ENCODE measurements around the gene PTPN18. TPM values are rescaled to one million over a fixed set of nuclear protein-coding genes. Genes with fewer than 3 reads are reported as not detected.
"Not testable (repeated sequence)": the region's sequence is repeated elsewhere in the genome, so short reads cannot be mapped to it uniquely, and the experiment has no call there.

The PTPN18 gene
- total and polyA plus RNA-seq, 2 of the 4 experiments (the other 2 are of a cell fraction) = 9.7 to 15.5 TPM

DNA sequence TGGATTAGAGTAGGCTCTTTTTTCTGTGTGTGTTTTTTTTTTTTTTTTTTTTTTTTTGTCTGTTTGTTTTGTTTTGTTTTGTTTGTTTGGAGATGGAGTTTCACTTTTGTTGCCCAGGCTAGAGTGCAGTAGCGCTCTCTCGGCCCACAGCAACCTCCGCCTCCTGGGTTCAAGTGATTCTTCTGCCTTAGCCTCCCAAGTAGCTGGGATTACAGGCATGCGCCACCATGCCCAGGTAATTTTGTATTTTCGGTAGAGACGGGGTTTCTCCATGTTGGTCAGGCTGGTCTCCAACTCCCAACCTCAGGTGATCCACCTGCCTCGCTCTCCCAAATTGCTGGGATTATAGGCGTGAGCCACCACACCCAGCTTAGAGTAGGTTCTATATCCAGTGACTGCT lies 22.6 kb upstream of the PTPN18 start:
- H3K27ac ChIP-seq (ENCODE audit: insufficient read depth, low read length); H2AFZ ChIP-seq (replicated peaks; ENCODE audit: low read length, poor library complexity); H3K36me3 ChIP-seq (ENCODE audit: control insufficient read depth, insufficient read depth, low read length); H2BK15ac ChIP-seq (ENCODE audit: low read depth, low read length); H3K23ac ChIP-seq (ENCODE audit: low read depth, low read length); ATAC-seq (ENCODE audit: low read depth); H4K91ac ChIP-seq (ENCODE audit: insufficient read depth, low read depth, low read length); H2BK20ac ChIP-seq (ENCODE audit: low read depth, low read length); dilution Hi-C loops (cut with HindIII; ENCODE audit: low sequenced_read_pairs, unreplicated experiment); H3K27me3 ChIP-seq (ENCODE audit: control insufficient read depth, insufficient read depth, low read length); H4K20me1 ChIP-seq (ENCODE audit: insufficient read depth, low read length); H3K9me3 ChIP-seq (ENCODE audit: control insufficient read depth, insufficient read depth, low read length); H2BK5ac ChIP-seq (ENCODE audit: low read depth, low read length, poor library complexity, severe bottlenecking); BruUV-seq (replicated peaks); H3K4me2 ChIP-seq (ENCODE audit: low read depth, low read length); H4K8ac ChIP-seq (ENCODE audit: low read depth in 2 of 2, low read length in 2 of 2); H3K4me1 ChIP-seq (ENCODE audit: control insufficient read depth, insufficient read depth, low read length); H3K14ac ChIP-seq (replicated peaks; ENCODE audit: low read depth, low read length); H3K56ac ChIP-seq (ENCODE audit: extremely low read depth, insufficient read depth, low read length); H3K4me3 ChIP-seq (ENCODE audit: insufficient read depth, low read depth, low read length); POLR2A ChIA-PET (ENCODE audit: unreplicated experiment); H3K79me1 ChIP-seq (ENCODE audit: low read depth in 1 of 2, low read length in 2 of 2); H3K4ac ChIP-seq (ENCODE audit: low read depth, low read length); H3K9ac ChIP-seq (ENCODE audit: low read depth, low read length); DNase-seq; intact Hi-C loops (cut with micrococcal nuclease); H2BK120ac ChIP-seq (ENCODE audit: low read depth, low read length); H4K5ac ChIP-seq (ENCODE audit: low read depth, low read length); H3K9me1 ChIP-seq (ENCODE audit: insufficient read depth, low read length); H3K18ac ChIP-seq (ENCODE audit: low read depth, low read length): not testable (repeated sequence)
- Histone ChIP-seq H2AK5ac (ENCODE audit: low read depth, low read length) (0 out of 2 replicates have a peak overlapping the region, but pooled peaks have one; percentile 40), H2AK9ac (replicated peaks; ENCODE audit: low read depth, low read length, poor library complexity) (peak overlapping the region; percentile 42)
- no CpG with 5 or more reads among the region's 8 CpGs for WGBS, 2 experiments (ENCODE audit: extremely low coverage in 2 of 2, insufficient read length in 1 of 2)
- CTCF ChIA-PET = interaction anchor here (0.5 to 1.5 kb wide), 3 partner anchors 11 to 178 kb away, joined by 5 to 8 read pairs (median 5); no protein-coding TSS in a partner anchor
- in situ Hi-C loops (cut with MboI; ENCODE audit: low sequenced_read_pairs) = loop anchor here (5.0 kb wide), 1 partner anchor 151 kb away; the partner anchor contains the start of genes MZT2B and SMPD4

Data from IMR-90 (cell line).